ENCODE measurements around the gene ARSI.

The ARSI gene

GRCh38 chr5:150289551-150290390, 12.9 kb downstream of the ARSI start, which contains the start of gene CAMK2A:
CAMK2A (minus strand) TSS chr5:150289773; CDS start chr5:150289625, 148 bp downstream.
- DNase-seq: no peak

- DNase-seq: no peak
Measured at GRCh38 chr5:150288791-150289190, 13.9 kb downstream of the ARSI start.

- no peak for DNase-seq
Measured at GRCh38 chr5:150288361-150288760, 14.3 kb downstream of the ARSI start.

- DNase-seq: no peak
Measured at GRCh38 chr5:150286820-150287219, 15.9 kb downstream of the ARSI start.

- no peak for DNase-seq
Measured at GRCh38 chr5:150285114-150285513, 17.6 kb downstream of the ARSI start.

GRCh38 chr5:150284311-150284710, 18.4 kb downstream of the ARSI start:
- no peak for DNase-seq

GRCh38 chr5:150283904-150284303, 18.8 kb downstream of the ARSI start:
- no peak for DNase-seq

GRCh38 chr5:150281987-150282386, 20.7 kb downstream of the ARSI start:
- no peak for DNase-seq

- no peak for DNase-seq
Measured at GRCh38 chr5:150279330-150280020, 23.2 kb downstream of the ARSI start.

- DNase-seq: no peak
Measured at GRCh38 chr5:150278916-150279315, 23.8 kb downstream of the ARSI start.

- no peak for DNase-seq
Measured at GRCh38 chr5:150278046-150278730, 24.5 kb downstream of the ARSI start.

GRCh38 chr5:150277043-150277442, 25.7 kb downstream of the ARSI start:
- DNase-seq: no peak

- DNase-seq: no peak
Measured at GRCh38 chr5:150274811-150275210, 27.9 kb downstream of the ARSI start.

- DNase-seq: no peak
Measured at GRCh38 chr5:150272531-150272930, 30.2 kb downstream of the ARSI start.

GRCh38 chr5:150271923-150272322, 30.8 kb downstream of the ARSI start:
- DNase-seq: no peak

- DNase-seq: no peak
Measured at GRCh38 chr5:150271296-150271692, 31.4 kb downstream of the ARSI start.

GRCh38 chr5:150270541-150271295, 32.0 kb downstream of the ARSI start:
- no peak for DNase-seq

- DNase-seq: no peak
Measured at GRCh38 chr5:150266871-150267291, 35.8 kb downstream of the ARSI start.

GRCh38 chr5:150265870-150266383, 36.8 kb downstream of the ARSI start:
- no peak for DNase-seq

GRCh38 chr5:150264667-150265603, 37.8 kb downstream of the ARSI start:
- no peak for DNase-seq
